GM10266 (cell line): ENCODE measurements around the gene PRR12.

Source experiments
- DNase-seq: peaks from one replicate; pipeline ENCODE4 v3.0.0; 2012; ENCODE audit errors: extremely low spot score
- TF ChIP-seq, protein P1 (sequence below): IDR thresholded peaks from 2 replicates; pipeline ENCODE4 v1.5.1; 2012; ENCODE audit warnings: mild to moderate bottlenecking, low read depth; ENCODE audit not compliant: control insufficient read depth, insufficient read depth; ENCODE audit errors: missing control alignments

The PRR12 gene

DNA sequence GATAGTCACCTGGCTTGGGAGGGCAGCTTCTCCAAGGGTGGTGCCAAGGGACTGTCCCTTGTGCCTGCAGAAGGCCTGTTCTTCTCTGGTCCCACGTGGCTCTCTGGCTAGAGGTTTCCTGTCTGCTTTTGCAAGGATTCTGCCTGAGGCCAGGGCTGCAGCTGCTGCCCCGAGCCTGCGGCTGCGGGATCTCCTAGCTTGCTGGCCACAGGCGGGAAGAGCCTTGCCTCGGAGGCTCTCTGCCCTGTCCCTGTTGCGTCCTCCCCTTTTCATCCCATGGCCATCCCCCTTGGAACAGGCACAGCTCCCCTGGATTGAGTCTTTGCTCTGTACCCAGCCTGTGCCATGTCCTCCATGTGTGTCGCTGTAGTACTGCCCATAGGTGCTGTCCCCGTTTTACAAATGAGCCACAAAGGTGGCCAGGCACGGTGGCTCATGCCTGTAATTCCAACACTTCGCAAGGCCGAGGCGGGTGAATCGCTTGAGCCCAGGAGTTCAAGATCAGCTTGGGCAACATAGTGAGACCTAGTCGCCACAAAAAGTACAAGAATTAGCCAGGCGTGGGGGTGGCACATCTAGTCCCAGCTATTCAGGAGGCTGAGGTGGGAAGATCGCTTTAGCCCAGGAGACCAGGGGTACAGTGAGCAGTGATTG lies 65.6 kb downstream of the PRR12 start:
- TF ChIP-seq, protein P1, sequence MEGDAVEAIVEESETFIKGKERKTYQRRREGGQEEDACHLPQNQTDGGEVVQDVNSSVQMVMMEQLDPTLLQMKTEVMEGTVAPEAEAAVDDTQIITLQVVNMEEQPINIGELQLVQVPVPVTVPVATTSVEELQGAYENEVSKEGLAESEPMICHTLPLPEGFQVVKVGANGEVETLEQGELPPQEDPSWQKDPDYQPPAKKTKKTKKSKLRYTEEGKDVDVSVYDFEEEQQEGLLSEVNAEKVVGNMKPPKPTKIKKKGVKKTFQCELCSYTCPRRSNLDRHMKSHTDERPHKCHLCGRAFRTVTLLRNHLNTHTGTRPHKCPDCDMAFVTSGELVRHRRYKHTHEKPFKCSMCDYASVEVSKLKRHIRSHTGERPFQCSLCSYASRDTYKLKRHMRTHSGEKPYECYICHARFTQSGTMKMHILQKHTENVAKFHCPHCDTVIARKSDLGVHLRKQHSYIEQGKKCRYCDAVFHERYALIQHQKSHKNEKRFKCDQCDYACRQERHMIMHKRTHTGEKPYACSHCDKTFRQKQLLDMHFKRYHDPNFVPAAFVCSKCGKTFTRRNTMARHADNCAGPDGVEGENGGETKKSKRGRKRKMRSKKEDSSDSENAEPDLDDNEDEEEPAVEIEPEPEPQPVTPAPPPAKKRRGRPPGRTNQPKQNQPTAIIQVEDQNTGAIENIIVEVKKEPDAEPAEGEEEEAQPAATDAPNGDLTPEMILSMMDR: no peak
- no peak for DNase-seq

- DNase-seq: no peak
- TF ChIP-seq, protein P1: no peak
Measured at GRCh38 chr19:49657493-49658138, 66.6 kb downstream of the PRR12 start.

GRCh38 chr19:49658139-49658517 lies 67.1 kb downstream of the PRR12 start:
- no peak for DNase-seq
- TF ChIP-seq, protein P1: no peak

DNA sequence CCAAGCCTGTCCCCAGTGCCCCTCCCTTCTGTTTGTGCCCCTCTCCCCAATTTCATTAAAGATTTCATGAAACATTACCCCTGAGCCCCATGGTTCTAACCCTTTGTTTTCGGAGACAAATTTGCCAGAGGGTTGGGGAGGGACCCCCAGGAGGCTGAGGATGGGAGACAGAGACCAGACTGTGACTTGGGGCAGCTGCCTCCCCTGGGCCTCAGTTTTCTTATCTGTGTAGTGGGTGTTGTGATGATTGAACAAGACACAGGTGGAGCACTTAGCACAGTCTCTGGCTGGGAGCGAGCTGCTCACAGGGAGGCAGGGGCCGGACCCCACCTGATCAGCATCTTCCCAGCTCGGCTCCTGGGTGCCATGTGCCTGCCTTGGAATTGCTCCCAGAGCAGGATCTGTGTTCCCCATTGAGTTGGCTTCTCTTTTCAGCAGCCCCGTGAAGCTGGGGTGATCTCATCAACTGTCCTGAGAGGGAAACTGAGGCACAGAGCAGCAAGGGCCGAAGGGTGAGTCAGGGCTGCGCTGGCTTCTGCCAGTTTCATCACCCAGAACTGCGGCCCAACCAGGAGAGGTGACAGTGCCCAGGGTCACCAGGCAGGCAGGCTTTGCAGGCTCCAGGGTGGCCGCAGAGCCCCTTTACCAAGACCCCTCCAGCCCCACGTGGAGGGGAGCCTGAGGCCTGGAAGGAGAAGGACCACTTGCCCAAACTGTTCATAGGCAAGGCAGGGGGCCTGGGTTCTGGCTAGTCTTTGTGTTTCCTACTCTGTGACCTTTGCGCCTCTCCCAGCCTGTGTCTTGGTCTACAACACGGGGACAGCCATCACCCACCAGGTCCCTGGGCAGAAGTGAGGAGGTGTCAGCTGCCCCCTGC lies 67.8 kb downstream of the PRR12 start:
- DNase-seq: no peak
- TF ChIP-seq, protein P1: no peak

DNA sequence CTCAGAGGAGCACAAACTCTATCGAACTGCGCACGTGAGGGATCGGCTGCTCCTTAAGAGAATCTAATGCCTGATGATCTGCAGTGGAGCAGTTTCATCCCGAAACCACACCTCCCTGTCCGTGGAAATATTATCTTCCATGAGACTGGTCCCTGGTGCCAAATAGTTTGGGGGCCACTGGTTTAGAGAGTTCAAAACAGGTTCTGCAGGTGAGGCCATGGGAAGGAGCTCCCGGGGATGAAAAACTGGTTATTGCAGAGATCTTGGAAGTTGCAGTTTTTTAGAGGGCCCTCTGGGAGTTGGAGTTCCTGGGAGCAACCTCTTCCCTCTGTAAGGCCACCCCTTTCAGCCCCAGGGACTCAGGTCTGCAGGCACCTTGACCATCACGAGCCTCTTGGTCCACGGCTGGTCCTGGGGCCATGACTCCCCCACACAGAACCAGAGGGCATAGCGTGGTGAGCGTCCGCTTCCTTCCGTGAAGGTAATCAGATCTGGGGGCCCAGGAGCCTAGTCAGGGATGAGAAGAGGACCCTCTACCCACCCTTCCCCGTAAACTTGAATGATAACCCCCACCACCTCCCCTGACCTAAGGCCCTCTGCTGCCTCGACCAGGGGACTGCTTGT lies 69.5 kb downstream of the PRR12 start:
- TF ChIP-seq, protein P1: no peak
- no peak for DNase-seq

DNA sequence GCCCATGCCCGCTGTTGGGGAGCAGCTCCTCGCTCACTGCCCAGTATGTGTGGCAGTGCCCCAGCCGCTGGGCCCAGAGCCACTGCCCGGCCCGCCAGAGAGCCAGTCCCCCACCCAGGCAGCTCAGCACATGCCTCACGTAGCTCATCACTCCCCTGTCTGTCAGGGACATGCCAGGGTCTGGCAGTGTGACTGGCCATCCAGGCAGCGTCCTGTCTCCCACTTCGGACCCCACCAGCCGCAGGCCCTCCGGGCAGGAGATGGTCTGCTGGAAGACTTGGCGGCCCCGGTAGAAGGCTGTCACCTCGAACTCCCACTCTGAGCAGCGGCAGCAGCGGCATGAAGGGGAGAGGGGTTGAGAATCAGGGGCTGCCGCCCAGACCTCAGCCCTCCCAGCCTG lies 71.0 kb downstream of the PRR12 start:
- DNase-seq: no peak
- TF ChIP-seq, protein P1: no peak

DNA sequence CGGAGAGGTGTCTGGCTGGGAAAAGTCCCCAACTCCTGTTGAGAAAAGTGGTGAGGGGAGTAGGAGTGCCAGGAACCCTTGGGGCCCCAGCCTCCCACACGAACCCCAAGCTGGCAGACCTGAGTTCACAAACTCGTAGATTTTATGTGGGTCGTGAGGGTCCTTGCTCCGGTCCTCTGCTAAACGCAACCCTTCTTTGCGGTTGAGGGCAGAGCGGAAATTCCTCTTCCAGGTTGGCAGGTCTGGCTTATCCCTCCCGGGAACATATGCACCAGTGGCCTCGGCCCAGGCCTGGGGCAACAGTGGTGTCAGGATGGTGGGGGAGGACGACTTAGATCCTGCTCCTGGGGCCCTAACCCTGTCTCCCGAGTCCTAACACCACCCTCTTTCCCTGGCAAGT lies 72.2 kb downstream of the PRR12 start:
- TF ChIP-seq, protein P1: no peak
- DNase-seq: no peak
